C4-2B (cell line): Measurements from ENCODE around the gene GRID1.

Experiments used
- ZFX ChIP-seq: fragments of 450-650 bp; IDR thresholded peaks from 2 replicates; pipeline ENCODE4 v1.6.1; 2017
- TF ChIP-seq, protein P1 (sequence below): fragments of 450-650 bp; conservative IDR thresholded peaks from 2 replicates; pipeline ENCODE4 v1.5.1; 2017; ENCODE audit warnings: mild to moderate bottlenecking

DNA sequence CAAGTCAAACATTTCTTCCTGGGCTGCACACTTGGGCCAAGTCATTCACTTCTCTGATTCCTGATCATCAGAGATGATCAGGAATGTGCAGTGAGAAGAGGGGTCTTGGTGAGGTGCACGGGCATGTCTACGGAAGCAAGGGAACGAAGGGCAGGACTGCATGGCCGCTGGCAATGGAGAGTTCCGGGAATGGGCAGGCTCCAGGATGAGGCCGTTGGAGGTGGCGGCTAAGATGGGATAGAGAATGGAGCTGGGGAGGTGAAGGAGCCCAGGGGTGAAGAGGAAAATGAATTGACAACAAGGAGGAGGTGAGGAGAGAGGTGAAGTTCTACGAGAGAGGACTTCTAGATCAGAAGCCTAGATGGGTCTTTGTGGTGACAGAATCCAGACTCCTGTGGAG lies 260.0 kb downstream of the GRID1 start:
- TF ChIP-seq, protein P1, sequence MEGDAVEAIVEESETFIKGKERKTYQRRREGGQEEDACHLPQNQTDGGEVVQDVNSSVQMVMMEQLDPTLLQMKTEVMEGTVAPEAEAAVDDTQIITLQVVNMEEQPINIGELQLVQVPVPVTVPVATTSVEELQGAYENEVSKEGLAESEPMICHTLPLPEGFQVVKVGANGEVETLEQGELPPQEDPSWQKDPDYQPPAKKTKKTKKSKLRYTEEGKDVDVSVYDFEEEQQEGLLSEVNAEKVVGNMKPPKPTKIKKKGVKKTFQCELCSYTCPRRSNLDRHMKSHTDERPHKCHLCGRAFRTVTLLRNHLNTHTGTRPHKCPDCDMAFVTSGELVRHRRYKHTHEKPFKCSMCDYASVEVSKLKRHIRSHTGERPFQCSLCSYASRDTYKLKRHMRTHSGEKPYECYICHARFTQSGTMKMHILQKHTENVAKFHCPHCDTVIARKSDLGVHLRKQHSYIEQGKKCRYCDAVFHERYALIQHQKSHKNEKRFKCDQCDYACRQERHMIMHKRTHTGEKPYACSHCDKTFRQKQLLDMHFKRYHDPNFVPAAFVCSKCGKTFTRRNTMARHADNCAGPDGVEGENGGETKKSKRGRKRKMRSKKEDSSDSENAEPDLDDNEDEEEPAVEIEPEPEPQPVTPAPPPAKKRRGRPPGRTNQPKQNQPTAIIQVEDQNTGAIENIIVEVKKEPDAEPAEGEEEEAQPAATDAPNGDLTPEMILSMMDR: no peak
- no peak for TF ChIP-seq ZFX
